ENCODE results near the gene TRPM1.
"Not testable (repeated sequence)": the region's sequence is repeated elsewhere in the genome, so short reads cannot be mapped to it uniquely, and the experiment has no call there.

The TRPM1 gene

GRCh38 chr15:31116423-31117030 lies 15.0 kb upstream of the TRPM1 start:
- no peak for DNase-seq

DNA sequence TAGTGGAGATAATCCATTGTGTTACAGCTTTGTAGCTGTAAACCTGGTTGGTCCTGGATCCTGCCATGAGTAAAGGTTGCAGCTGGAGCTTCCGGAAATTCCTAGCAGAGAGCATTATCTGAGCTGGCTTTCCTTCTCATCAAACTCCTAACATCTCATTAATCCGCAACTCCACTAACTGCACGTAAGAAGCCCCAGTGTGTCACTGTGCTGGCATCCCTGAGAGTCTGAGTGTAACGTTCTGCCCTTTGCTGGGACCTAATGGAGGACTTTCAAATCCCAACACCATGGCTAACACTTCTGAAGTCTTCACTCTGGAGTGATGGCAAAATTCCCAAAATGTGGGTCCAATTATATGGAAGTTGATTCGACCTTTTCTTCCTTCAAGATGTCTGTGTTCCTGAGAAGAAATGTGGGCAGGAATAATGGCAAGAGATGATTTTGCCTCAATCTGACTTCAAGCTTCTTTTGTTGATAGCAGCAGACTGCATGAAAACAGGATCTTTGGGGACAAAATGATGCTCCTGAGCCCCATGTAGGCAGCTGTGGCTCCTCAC lies 9.6 kb upstream of the TRPM1 start:
- no peak for DNase-seq

GRCh38 chr15:31108836-31109235 lies 7.3 kb upstream of the TRPM1 start:
- no peak for DNase-seq

- no peak for DNase-seq
These were observed 5.2 kb upstream of the TRPM1 start for GRCh38 chr15:31106495-31107300.

DNA sequence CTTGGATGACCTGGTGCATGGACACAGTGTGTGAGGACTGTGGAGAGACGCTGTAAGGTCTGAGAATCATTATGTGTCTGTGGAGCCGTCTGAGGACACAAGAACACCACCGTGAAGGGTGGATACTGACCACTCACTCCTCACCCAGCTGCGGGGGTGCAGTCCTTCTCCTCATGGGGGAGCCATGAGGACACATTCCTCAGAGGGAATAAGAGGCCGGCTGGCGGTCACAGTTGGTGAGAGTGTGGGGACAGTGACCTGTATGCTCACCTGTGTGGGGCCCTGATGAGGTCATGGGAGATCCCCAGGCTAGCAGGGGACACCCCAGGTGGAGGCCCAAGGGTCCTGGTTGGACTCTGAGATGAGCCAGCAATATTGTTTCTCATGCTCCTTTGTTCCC lies 2.5 kb upstream of the TRPM1 start:
- no peak for DNase-seq

- DNase-seq: no peak
These were observed 1.1 kb upstream of the TRPM1 start for GRCh38 chr15:31102374-31103342.

- DNase-seq: no peak
These were observed 455 bp upstream of the TRPM1 start for GRCh38 chr15:31102039-31102321.

DNA sequence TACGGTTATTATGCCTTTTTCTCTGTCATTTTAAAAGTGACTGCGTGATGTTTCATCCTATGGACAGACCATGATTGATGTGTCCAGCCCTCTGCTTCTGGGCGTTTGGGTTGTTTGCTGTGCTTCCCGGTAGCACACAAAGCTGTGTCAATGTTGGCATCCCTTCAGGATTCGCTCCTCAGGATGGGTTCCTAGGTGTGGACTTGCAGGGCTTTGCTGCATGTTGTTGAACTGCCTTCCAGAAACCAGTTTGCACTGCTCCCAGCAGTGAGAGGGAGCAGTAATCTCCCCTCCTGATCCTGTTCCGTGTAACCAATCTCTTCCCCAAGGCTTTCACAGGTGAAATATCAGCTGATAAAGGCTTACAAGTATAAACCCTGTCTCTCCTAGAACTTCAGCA lies 787 bp downstream of the TRPM1 start:
- DNase-seq: no peak

- DNase-seq: no peak
These were observed 2.4 kb downstream of the TRPM1 start for GRCh38 chr15:31098953-31099740.

GRCh38 chr15:31098491-31098917 lies 3.0 kb downstream of the TRPM1 start:
- DNase-seq: no peak

GRCh38 chr15:31096563-31096962 lies 5.0 kb downstream of the TRPM1 start:
- no peak for DNase-seq

- DNase-seq: no peak
These were observed 10.0 kb downstream of the TRPM1 start for GRCh38 chr15:31091481-31091880.

- no peak for DNase-seq
These were observed 10.8 kb downstream of the TRPM1 start for GRCh38 chr15:31090766-31091165.

DNA sequence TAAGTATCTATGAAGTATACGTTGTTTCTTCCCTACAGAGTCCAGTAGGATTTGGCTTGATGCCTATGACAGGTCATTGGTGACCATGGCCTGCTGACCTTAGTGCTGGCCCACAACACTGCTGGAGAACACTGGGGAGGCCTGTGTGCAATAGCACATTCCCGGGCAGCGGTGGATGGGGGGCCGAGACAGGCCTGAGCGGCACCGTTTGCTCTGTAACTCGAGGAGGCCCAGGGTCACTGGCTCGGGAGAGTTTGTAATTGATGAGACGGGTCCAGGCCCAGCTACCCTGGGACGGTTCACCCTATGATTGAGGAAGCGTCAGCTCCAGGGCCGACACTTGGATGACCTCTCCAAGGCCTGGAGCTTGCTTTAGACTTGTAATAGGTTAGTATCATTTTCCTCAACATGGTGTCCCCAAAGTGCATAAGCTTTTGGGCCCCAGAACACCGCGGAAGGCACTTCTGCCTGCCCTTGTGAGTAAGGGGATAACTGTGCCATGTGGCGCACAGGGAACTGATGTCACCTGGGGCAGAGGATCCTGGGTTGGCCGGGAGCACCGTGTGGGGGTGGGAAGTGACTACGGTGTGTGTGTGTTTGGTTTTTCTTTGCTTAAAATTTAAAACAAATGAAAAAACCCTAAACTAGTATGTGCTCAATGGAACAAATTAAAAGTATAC lies 12.0 kb downstream of the TRPM1 start:
- no peak for DNase-seq

DNA sequence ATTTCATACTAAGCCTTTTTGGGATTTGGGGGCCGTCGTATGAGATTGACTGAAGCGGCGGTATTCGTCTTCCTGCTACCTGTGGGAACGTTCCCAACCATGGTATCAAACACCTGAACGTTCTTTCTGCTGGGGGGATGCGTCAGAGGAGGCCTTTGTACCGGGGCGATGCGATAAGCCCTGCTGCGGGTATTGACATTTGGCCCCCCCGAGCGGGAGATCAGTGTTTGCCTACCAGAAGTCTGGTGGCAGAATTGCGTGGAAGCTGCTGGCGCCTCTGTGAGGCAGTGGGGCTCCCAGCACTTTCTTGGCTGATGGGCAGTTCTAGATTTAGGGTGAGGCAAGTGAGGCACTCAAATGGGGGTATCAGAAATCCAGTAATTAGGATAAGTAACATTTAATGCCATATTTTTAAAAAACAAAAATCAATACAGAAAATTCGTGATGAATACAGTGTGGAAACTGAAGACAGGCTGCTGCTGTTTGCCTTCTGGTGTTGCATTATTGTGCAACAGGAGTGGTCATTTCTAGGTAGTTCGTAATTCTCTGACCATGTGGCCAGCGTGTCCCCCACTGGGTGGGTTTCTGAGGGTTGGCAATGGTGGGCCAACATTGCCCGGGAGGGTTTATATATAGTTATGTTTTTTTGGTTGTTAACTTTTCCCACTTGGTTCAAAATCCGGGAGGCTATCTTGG lies 12.7 kb downstream of the TRPM1 start:
- no peak for DNase-seq

DNA sequence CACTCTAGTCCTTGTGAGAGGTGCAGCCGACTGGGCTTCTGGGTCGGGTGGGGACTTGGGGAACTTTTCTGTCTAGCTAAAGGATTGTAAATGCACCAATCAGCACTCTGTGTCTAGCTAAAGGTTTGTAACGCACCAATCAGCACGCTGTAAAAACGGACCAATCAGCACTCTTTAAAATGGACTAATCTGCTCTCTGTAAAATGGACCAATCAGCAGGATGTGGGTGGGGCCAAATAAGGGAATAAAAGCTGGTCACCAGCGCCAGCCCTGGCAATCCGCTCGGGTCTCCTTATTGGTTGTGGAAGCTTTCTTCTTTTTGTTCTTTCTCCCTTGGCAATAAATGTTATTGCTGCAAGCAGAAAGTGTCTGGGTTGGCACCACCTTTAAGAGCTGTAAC lies 13.5 kb downstream of the TRPM1 start:
- DNase-seq: not testable (repeated sequence)

DNA sequence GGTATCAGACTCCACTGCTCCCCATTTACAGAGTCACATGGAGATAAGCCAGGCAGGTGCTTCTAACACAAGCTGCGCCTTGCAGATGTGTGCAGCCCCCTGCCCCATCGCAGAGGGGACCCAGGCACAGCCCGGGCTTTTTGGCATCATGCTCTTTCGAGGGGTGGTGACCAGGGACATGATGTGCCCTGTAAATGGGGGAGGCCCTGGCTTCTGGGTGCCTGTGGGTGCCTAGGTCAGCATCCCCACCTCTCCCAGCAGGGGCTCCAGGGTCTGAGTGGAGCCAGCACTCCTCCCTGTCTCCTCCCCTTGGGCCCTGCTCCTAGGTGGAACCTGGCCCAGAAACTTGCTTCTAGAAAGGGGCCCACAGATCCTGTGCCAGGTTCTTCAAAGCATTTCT lies 15.2 kb downstream of the TRPM1 start:
- DNase-seq: no peak

GRCh38 chr15:31085359-31085758 lies 16.2 kb downstream of the TRPM1 start:
- no peak for DNase-seq

DNA sequence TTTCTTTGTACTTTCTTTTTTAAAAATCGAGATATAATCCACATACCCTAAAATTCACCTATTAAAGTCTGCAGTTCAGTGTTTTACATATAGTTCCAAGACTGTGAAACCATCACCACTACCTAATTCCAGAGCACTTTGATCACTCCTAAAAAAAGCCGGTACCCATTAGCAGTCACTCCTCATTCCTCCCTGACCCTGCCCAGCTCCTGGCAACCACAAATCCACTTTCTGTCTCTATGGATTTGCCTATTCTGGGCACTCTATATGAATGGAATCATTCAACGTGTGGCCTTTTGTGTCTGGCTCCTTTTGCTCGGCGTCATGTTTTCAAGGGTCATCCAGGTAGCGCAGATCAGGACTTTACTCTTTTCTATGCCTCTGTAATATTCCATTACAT lies 17.3 kb downstream of the TRPM1 start:
- no peak for DNase-seq

DNA sequence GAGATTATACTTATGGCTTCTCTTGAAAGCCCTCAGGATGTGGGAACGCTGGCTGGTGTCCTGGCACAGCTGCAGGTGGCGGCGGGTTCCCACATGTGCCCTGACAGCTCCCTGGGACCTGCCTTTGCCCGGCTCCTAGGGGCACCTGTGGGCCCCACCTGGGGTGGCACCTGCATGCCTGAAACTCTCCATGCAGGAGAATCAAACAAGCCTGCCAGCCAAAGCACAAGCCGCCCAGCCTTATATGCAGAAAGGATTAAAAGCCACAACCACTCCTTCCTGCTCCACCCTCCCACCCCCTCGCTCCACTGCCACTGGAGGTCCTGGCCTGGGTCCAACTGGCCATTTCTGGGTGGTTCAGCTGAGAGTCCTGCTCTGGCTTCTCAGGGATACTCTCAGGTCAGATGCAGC lies 18.1 kb downstream of the TRPM1 start:
- no peak for DNase-seq

DNA sequence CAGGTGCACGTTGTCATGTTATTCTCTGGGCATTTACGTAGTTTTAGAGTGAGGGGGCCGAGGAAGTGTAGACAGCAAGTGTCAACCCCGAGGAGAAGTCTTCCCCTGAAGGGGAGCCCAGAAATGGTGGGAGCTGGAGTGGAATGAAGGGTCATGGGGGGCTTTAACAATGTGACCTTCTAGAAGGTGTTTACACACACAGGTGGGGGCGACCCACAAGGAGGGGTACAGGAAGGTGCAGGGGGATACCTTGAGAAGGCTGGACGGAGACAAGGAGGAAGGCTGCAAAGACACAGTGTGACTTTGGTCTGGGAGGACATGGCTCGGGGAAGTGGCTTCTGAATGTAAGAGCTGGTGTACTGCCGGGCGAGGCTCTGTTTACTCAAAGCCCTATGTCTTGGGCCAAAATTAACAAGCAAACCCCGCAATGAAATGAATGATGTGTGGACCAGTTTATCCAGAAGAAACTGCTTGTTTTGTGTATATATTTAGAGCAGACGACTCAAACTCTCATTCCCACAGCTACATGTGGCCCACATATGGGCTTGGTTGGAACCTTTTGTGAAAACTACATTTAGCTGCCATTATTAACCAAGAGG lies 18.7 kb downstream of the TRPM1 start:
- no peak for DNase-seq

Measured in activated CD4-positive, alpha-beta T cell treated with anti-CD3 and anti-CD28 coated beads, Interleukin-2, amount 50 U/mL, for 16 hours (primary cell).